NCI-H146 (cell line): ENCODE measurements around the gene S100Z.
"Not testable (repeated sequence)": the region's sequence is repeated elsewhere in the genome, so short reads cannot be mapped to it uniquely, and the experiment has no call there.

Experiments
- DNase-seq: peaks from one replicate; lab custom pipeline; 2025; lab: John Stamatoyannopoulos, UW

Gene S100Z

GRCh38 chr5:76849419-76850291 is at the start of gene S100Z:
Gene S100Z, plus strand, starts transcription at chr5:76850014. Its CDS starts 25,346 bp downstream, at chr5:76875360.
- DNase-seq: no peak

DNA sequence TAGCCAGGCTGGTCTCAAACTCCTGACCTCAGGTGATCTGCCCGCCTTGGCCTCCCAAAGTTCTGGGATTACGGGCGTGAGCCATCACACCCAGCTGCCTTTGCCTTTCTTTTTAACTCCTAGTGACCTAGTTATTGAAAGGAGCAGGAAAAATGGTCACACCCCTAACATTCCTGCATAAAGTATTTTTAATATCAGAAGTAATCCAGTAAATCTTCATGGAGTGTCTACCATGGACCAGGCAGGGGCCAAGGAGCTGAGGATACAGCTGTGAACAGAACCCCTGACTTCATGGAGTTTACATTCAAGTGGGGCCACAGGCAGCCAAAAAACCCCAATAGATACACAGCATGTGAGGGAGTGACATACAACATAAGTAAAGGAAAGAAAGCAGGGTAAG is 49.2 kb upstream of the S100Z start:
- no peak for DNase-seq

GRCh38 chr5:76801159-76801802 is 48.5 kb upstream of the S100Z start:
- DNase-seq: no peak

GRCh38 chr5:76801803-76802195 is 48.0 kb upstream of the S100Z start:
- no peak for DNase-seq

GRCh38 chr5:76804266-76804665 is 45.5 kb upstream of the S100Z start:
- no peak for DNase-seq

DNA sequence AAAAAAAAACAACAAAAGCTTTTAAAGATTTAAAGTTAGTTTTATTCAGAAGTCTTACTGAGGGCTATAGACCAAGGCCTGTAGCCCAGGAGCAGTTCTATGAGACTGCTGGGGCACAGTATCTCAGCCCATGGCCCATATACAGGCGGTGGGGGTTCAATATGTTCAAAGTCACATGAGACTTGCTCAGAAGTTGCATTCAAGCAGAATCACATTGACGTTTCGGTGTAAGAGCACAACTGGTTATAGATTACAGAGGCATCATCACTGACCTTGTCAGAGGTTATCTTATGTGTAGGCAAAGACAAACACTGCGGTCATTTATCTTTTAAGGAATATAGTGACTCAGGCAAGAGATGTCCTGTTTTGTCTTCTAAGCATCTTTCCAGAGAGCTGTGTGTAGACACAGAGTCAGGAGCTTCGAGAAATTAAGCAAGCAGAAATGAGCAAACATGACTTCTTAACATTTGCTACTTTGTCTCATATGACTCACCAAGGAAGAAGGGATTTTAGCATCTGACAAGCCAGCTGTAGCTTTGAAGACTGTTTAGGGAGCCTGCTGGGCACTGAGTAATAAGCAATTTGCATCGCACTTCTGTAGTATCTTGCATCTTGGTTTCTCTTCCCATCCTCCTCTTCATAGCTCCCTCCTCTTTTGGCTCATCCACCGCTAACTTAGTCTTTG is 43.9 kb upstream of the S100Z start:
- no peak for DNase-seq

GRCh38 chr5:76807296-76807695 is 42.5 kb upstream of the S100Z start:
- DNase-seq: no peak

- DNase-seq: no peak
These were observed 41.6 kb upstream of the S100Z start for GRCh38 chr5:76808141-76808691.

DNA sequence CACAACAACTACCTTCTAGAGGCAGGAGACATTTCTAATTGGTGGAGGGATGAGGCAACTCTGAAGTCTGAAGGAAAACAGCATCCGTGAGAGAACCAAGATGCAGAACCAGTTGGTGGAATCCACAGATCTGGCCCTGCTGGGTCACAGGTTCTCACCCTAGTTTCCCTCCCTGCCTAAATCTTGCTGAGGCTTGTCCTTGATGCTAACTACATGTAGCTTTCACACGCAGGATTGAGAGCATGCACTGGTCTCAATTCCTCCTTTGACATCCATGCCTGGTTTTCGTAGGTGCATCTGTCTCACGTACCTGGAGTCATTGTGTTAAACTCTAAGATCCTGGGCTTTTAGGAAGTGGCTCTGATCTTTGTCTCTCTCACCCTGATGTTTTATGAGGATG is 40.7 kb upstream of the S100Z start:
- DNase-seq: no peak

DNA sequence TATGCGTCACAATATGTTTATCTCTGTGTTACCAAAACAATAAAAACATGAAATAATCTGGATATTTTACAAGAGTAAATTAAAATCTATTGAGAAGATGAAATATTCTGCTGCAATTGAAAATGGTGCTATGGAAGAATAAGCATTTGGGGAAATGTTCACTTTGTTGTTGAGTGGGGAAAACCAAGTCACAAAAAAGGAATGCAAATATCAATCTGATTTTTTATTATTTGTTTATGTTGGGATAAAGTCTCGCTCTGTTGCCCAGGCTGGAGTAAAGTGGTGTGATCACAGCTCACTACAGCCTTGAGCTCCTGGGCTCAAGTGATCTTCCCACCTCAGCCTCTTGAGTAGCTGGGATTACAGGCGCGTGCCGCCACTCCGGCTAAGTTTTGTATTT is 39.6 kb upstream of the S100Z start:
- DNase-seq: no peak

- DNase-seq: no peak
These were observed 38.6 kb upstream of the S100Z start for GRCh38 chr5:76811214-76811613.

DNA sequence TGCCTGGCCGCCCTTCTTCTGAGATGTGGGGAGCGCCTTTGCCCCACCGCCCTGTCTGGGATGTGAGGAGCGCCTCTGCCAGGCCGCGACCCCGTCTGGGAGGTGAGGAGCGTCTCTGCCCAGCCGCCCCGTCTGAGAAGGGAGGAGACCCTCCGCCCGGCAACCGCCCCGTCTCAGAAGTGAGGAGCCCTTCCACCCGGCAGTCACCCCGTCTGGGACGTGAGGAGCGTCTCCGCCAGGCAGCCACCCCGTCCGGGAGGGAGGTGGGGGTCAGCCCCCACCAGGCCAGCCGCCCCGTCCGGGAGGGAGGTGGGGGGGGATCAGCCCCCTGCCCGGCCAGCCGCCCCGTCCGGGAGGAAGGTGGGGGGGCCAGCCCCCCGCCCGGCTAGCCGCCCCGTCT is 37.6 kb upstream of the S100Z start:
- not testable (repeated sequence) for DNase-seq

GRCh38 chr5:76813982-76814562 is 35.7 kb upstream of the S100Z start:
- DNase-seq: no peak

DNA sequence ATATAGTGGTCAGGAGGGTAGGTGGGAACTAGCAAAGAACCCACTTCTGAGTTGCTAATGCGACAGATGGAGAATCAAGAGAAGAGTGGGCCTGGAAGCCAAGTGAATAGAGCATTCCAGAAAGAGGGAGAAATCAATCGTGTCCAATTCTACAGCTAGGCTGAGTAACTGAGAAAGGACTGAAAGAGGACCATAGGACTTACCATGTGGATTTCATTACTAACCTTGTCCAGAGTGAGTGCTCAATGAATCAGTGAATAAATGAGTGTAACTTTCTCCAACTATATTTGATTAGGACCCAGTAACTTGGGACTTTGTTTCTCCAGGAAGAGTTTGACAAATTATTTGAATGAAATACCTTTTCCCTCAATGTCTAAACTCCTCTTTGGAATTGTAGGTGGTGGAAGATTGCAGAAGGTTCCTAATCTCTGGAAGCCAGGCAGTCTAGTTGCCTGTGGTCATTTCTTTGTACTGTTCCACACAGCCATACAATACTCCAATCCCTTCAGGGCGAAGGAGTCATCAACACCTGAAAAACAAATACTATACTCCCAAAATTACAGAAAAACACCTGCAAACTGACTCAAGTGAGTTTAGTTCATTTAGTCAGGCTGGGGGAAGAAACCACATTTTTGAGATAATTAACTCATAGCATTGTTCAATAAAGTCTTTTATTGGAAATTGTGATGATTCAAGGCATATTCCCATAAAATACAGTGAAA is 33.5 kb upstream of the S100Z start:
- DNase-seq: no peak

DNA sequence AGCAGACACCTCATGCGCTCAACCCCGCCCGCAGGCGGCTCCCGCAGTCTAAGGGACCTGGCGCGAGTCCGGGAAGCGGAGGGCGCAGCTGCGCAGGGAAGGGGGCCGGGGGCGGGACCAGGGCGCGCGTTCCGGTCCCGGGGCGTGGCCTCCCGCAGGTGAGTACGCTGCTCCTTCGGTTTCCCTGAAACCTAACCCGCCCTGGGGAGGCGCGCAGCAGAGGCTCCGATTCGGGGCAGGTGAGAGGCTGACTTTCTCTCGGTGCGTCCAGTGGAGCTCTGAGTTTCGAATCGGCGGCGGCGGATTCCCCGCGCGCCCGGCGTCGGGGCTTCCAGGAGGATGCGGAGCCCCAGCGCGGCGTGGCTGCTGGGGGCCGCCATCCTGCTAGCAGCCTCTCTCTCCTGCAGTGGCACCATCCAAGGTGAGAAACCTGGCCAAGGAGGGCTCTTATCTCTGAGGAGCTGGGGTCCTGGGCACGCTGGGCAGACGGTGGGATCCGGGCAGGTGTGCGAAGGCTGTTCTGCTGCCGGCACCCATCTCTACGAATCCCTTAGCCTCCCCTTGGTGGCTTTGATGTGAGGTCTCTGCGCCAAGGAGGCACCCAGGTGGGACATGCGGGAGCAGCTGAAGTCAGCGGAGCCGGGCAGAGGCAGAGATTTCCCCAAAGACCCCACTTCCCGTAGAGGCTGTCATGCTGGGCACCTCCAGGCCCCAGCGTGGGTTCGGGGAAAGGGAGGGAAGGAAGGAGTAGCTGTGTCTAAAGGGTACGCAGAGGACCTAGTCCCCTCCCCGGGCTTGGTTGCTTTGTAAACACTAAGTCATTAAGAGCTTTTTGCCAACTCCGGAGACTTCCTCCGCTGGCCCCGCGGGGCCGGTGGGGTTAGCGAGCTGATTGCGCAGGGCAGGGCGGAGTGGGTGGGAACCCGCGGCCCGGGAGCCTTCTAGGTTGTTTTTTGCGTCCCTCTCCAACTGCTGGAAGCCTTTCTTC is 30.7 kb upstream of the S100Z start, which contains the start of gene F2RL1:
Gene F2RL1 (plus strand): TSS at position 187 of the 988 bp plus-strand sequence. CDS start 153 bp downstream, at position 340.
- DNase-seq: peak; percentile 66

GRCh38 chr5:76819851-76820525 is 29.8 kb upstream of the S100Z start:
- no peak for DNase-seq

DNA sequence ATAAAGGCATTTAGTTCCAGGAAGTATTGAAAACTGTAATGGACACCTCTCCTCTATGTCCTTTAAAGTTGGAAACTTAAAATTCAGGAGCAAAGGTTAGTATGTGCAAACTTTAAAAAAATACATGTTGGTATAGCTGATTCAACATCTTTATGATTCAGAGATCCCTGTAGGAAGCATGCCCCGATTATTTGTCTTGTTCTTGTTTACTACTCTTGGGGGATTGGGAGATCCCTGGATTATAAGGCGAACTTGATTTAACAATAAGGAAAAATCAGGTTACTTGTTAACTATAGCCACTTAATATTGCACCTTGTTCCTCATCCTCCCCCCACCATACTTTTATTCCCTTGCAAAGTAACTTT is 29.3 kb upstream of the S100Z start:
- DNase-seq: no peak

DNA sequence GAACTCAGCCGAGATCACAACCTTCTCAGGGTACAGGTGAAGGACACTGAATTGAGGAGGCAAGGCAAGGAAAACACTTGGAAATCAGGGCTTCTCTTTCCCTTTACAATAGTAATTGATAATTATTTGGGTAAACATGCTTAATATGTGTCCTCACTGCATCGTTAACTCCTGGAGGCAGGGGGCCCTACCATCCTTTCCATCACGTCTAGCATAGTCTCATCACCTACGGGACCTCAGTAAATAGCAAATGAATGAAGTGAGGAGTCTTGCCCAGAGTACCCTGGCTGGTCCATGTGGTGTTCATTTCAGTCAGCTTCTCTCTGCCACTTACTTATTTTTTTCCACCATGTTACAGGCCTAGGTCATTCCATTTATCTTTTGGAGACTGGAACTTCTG is 28.7 kb upstream of the S100Z start:
- no peak for DNase-seq

DNA sequence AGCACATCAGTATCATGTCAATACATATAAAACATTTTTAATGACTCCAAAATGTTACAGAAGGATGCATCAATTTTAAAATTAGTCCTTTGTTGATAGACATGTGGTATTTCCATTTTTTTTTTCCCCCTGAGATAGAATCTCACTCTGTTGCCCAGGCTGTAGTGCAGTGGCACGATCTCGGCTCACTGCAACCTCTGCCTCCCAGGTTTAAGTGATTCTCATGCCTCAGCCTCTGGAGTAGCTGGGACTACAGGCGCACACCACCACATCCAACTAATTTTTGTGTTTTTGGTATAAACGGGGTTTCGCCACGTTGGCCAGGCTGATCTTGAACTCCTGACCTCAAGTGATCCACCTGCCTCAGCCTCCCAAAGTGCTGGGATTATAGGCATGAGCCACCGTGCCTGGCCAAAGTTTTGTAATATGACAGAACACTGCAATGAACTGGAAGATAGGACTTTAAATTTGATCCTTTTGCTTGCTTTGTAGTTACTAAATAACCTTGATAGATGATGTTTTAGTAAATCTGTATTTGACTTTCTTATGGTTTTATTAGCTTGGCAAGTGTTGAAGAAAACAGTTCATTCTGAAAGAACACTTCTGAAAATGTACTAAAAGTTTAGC is 27.6 kb upstream of the S100Z start:
- not testable (repeated sequence) for DNase-seq
